HepG2 (cell line): ENCODE data around the gene CCDC88B.

Experiments used
- ATF7 ChIP-seq, 2 experiments: fragments of 450-650 bp in 1 of 2; sonication (generic) in 1 of 2; formaldehyde crosslinking in 1 of 2; IDR thresholded peaks; 2 replicates each; pipeline versions ENCODE4 v1.4.0 to v1.6.1; 2016 to 2020; ENCODE audit warnings: antibody characterized with exemption in 1 of 2, mild to moderate bottlenecking in 1 of 2, missing genetic modification reagents in 1 of 2
- CEBPB ChIP-seq: IDR thresholded peaks from 2 replicates; pipeline ENCODE4 v1.6.1; 2011; ENCODE audit warnings: low read depth, low read length, improper control_type of control experiment, borderline replicate concordance
- EZH2 ChIP-seq: conservative IDR thresholded peaks from 2 replicates; pipeline ENCODE4 v1.6.1; 2012; ENCODE audit warnings: mild to moderate bottlenecking, low read depth, low read length, moderate library complexity
- FOXO1 ChIP-seq: sonication (generic); formaldehyde crosslinking; IDR thresholded peaks from 2 replicates; pipeline ENCODE4 v1.4.0; 2020; ENCODE audit warnings: missing genetic modification reagents
- HIVEP1 ChIP-seq: sonication (generic); formaldehyde crosslinking; IDR thresholded peaks from 2 replicates; pipeline ENCODE4 v1.4.0; 2020; ENCODE audit warnings: mild to moderate bottlenecking, missing genetic modification reagents
- NR3C1 ChIP-seq: sonication (generic); formaldehyde crosslinking; IDR thresholded peaks from 2 replicates; pipeline ENCODE4 v1.4.0; 2020; ENCODE audit warnings: missing genetic modification reagents
- RAD21 ChIP-seq: fragments of 450-650 bp; formaldehyde crosslinking; IDR thresholded peaks from 2 replicates; pipeline ENCODE4 v1.5.0; 2020; ENCODE audit warnings: mild to moderate bottlenecking
- RFXAP ChIP-seq: sonication (generic); formaldehyde crosslinking; IDR thresholded peaks from 2 replicates; pipeline ENCODE4 v1.4.0; 2020; ENCODE audit warnings: missing genetic modification reagents, borderline replicate concordance
- TF ChIP-seq, protein P1 (sequence below): sonication (generic); formaldehyde crosslinking; IDR thresholded peaks from 2 replicates; pipeline ENCODE4 v1.5.0; 2020; ENCODE audit warnings: mild to moderate bottlenecking, missing genetic modification reagents, moderate library complexity
- TF ChIP-seq, protein P2 (sequence below): sonication (generic); formaldehyde crosslinking; IDR thresholded peaks from 2 replicates; pipeline ENCODE4 v1.8.1; 2023; ENCODE audit warnings: missing genetic modification reagents, inconsistent platforms, borderline replicate concordance

DNA sequence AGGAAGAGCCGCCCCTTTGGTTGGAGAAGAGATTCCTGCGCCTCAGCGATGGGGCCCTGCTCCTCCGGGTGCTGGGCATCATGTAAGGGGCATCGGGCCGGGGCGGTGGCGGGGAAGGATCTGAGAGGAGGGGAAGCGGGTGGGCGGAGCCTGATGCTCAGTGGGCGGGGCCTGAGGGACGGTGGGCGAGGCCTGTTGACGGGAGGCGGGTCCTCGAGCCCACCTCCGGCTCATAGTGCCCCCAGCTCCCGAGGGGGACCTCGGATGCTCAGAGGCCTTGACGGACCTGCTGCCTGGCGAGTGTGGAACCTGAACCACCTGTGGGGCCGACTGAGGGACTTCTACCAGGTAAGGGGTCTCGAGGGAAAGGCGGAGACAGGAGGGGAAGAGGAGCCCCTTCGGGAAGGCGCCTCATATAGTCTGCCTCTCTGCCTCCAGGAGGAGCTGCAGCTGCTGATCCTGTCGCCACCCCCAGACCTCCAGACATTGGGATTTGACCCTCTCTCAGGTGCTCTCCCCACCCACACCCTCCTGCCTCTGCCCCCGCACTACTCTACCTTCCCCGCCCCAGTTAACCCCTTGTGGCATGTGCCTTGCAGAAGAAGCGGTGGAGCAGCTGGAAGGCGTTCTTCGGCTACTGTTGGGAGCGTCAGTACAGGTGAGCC is 799 bp downstream of the CCDC88B start:
- TF ChIP-seq EZH2 (no peak), ATF7 (IDR thresholded peaks at IDR 0.05) (no peak), ATF7 (CRISPR knock-in tag; IDR thresholded peaks at IDR 0.05) (no peak), CEBPB (no peak), HIVEP1 (CRISPR knock-in tag) (no peak), NR3C1 (no peak), RFXAP (CRISPR knock-in tag) (no peak), FOXO1 (CRISPR knock-in tag) (no peak), RAD21 (CRISPR knock-in tag) (no peak)
- TF ChIP-seq, protein P1, sequence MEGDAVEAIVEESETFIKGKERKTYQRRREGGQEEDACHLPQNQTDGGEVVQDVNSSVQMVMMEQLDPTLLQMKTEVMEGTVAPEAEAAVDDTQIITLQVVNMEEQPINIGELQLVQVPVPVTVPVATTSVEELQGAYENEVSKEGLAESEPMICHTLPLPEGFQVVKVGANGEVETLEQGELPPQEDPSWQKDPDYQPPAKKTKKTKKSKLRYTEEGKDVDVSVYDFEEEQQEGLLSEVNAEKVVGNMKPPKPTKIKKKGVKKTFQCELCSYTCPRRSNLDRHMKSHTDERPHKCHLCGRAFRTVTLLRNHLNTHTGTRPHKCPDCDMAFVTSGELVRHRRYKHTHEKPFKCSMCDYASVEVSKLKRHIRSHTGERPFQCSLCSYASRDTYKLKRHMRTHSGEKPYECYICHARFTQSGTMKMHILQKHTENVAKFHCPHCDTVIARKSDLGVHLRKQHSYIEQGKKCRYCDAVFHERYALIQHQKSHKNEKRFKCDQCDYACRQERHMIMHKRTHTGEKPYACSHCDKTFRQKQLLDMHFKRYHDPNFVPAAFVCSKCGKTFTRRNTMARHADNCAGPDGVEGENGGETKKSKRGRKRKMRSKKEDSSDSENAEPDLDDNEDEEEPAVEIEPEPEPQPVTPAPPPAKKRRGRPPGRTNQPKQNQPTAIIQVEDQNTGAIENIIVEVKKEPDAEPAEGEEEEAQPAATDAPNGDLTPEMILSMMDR (CRISPR knock-in tag) = no peak
- TF ChIP-seq, protein P2, sequence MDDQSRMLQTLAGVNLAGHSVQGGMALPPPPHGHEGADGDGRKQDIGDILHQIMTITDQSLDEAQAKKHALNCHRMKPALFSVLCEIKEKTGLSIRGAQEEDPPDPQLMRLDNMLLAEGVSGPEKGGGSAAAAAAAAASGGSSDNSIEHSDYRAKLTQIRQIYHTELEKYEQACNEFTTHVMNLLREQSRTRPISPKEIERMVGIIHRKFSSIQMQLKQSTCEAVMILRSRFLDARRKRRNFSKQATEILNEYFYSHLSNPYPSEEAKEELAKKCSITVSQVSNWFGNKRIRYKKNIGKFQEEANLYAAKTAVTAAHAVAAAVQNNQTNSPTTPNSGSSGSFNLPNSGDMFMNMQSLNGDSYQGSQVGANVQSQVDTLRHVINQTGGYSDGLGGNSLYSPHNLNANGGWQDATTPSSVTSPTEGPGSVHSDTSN = no peak
